ENCODE results near the gene ECE1. TPM values are rescaled to one million over a fixed set of nuclear protein-coding genes. Genes with fewer than 3 reads are reported as not detected.

Gene ECE1
- polyA plus RNA-seq, 3 donors, result 10.6 to 42.4 (median 23.3) TPM

DNA sequence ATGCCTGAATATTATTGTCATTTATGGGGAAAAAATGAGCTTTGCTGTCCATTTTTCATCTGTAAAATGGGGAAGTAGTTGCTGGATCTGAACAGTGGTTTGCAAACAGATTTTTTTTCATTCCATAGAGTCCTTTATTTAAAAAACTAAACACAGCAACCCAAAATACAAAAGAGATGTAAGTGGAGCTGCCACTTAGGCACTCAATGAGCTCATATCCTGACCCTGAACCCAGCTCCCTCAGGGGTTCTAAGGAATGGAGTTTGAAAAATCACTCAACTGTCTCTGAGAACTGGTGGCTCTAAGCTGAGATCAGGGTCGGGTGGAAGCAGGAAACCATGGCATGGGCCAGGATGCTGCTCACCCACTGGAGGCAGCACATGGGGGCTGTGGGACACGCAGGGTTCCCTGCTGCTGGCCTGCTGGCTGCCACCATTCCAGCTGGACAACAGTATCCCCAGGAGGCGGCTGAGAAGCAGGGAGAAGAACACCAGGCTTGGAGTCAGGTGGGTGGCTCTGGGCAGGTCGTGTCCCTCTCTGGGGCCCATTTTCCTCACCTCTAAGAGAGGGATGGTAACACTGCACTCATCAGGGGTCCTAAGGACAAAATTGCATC lies 9.6 kb upstream of the ECE1 start:
- intact Hi-C loops (cut with micrococcal nuclease), result loop anchor here in 1 of 2 donors (5.0 kb wide), 1 partner anchor 67 kb away; no protein-coding TSS in a partner anchor
- peaks cover 45% of the 10 kb centered on the region for H3K4me1 Mint-ChIP-seq
- H3K36me3 Mint-ChIP-seq, result peaks cover 4 to 18% of the 10 kb centered on the region in 2 donors
- Histone ChIP-seq H3K79me2 (ENCODE audit: insufficient read depth, low read length) (no peaks in the 10 kb centered on the region), H3K4me1 (ENCODE audit: control insufficient read depth in 1 of 2, insufficient read depth in 2 of 2, low read length in 2 of 2) (peaks cover 23 to 34% of the 10 kb centered on the region in 2 donors), H3K36me3 (replicated peaks in 1 of 2; ENCODE audit: control insufficient read depth in 1 of 2, insufficient read depth in 2 of 2, low read length in 2 of 2) (no peaks in the 10 kb centered on the region), H3K4me2 (replicated peaks; ENCODE audit: extremely low read depth, low read length, poor library complexity, severe bottlenecking) (no peak overlapping the region), H2AFZ (ENCODE audit: insufficient read depth, low read depth, low read length, poor library complexity, severe bottlenecking) (no peak overlapping the region), H3K27me3 (ENCODE audit: control insufficient read depth in 2 of 2, insufficient read depth in 2 of 2, low read length in 2 of 2) (peaks cover 0 to 7% of the 10 kb centered on the region in 2 donors), H3K9me3 (replicated peaks in 1 of 2; ENCODE audit: control insufficient read depth in 1 of 2, insufficient read depth in 1 of 2, low read length in 2 of 2) (no peaks in the 10 kb centered on the region), H3K9ac (ENCODE audit: insufficient read depth, low read length, poor library complexity, severe bottlenecking) (no peak overlapping the region), H4K20me1 (ENCODE audit: insufficient read depth, low read length) (no peaks in the 10 kb centered on the region), H3K27ac (ENCODE audit: low read depth in 1 of 2, low read length in 2 of 2) (peak overlapping the region in 1 of 2 donors; percentile 16), H3K4me3 (replicated peaks in 1 of 3; ENCODE audit: low read depth in 2 of 3, low read length in 3 of 3) (no peak overlapping the region)
- no peak overlapping the region for H3K4me3 Mint-ChIP-seq
- peak overlapping the region in 3 of 7 donors; percentile 35 to 67 (median 66) for H3K27ac Mint-ChIP-seq
- WGBS (ENCODE audit: insufficient coverage), result 33% methylated on average over 2 of the region's 4 CpGs
- peaks cover 0 to 3% (median 0%) of the 10 kb centered on the region in 7 donors for H3K9me3 Mint-ChIP-seq
- DNase-seq, result no peak
- H3K27me3 Mint-ChIP-seq (ENCODE audit: low read depth in 3 of 3), result peaks cover 11 to 43% (median 34%) of the 10 kb centered on the region in 3 donors
- TF ChIP-seq, protein P1, sequence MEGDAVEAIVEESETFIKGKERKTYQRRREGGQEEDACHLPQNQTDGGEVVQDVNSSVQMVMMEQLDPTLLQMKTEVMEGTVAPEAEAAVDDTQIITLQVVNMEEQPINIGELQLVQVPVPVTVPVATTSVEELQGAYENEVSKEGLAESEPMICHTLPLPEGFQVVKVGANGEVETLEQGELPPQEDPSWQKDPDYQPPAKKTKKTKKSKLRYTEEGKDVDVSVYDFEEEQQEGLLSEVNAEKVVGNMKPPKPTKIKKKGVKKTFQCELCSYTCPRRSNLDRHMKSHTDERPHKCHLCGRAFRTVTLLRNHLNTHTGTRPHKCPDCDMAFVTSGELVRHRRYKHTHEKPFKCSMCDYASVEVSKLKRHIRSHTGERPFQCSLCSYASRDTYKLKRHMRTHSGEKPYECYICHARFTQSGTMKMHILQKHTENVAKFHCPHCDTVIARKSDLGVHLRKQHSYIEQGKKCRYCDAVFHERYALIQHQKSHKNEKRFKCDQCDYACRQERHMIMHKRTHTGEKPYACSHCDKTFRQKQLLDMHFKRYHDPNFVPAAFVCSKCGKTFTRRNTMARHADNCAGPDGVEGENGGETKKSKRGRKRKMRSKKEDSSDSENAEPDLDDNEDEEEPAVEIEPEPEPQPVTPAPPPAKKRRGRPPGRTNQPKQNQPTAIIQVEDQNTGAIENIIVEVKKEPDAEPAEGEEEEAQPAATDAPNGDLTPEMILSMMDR (IDR thresholded peaks at IDR 0.05), result no peak

DNA sequence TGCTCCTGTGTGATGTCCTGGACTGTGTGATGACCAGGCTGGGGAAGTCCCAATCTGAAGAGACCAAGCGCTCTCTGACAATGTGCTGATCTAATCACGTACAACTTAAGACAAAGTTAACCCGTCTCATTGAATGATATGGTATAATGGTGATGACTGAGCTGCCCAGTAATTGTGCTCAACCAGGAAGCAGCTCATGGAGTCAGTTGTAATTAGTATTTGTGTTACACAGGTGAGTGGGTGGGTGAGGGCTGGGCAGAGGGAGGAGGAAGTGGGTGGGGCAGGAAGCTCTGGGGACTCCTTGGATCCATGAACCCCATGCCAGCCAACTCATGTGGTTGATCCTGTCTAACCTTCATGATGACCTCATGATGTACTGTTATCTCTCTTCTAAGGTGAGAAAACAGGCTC lies 8.7 kb upstream of the ECE1 start:
- Histone ChIP-seq H4K20me1 (ENCODE audit: insufficient read depth, low read length) (no peaks in the 10 kb centered on the region), H3K27me3 (ENCODE audit: control insufficient read depth in 2 of 2, insufficient read depth in 2 of 2, low read length in 2 of 2) (peaks cover 0 to 7% of the 10 kb centered on the region in 2 donors), H3K36me3 (replicated peaks in 1 of 2; ENCODE audit: control insufficient read depth in 1 of 2, insufficient read depth in 2 of 2, low read length in 2 of 2) (no peaks in the 10 kb centered on the region), H3K4me1 (ENCODE audit: control insufficient read depth in 1 of 2, insufficient read depth in 2 of 2, low read length in 2 of 2) (peaks cover 30 to 41% of the 10 kb centered on the region in 2 donors), H2AFZ (ENCODE audit: insufficient read depth, low read depth, low read length, poor library complexity, severe bottlenecking) (no peak overlapping the region), H3K9me3 (replicated peaks in 1 of 2; ENCODE audit: control insufficient read depth in 1 of 2, insufficient read depth in 1 of 2, low read length in 2 of 2) (no peaks in the 10 kb centered on the region), H3K4me2 (replicated peaks; ENCODE audit: extremely low read depth, low read length, poor library complexity, severe bottlenecking) (no peak overlapping the region), H3K79me2 (ENCODE audit: insufficient read depth, low read length) (no peaks in the 10 kb centered on the region), H3K27ac (ENCODE audit: low read depth in 1 of 2, low read length in 2 of 2) (peak overlapping the region in 1 of 2 donors; percentile 16), H3K9ac (ENCODE audit: insufficient read depth, low read length, poor library complexity, severe bottlenecking) (no peak overlapping the region), H3K4me3 (replicated peaks in 1 of 3; ENCODE audit: low read depth in 2 of 3, low read length in 3 of 3) (no peak overlapping the region)
- TF ChIP-seq, protein P1 (IDR thresholded peaks at IDR 0.05), result no peak
- no peak overlapping the region for H3K4me3 Mint-ChIP-seq
- peaks cover 54% of the 10 kb centered on the region for H3K4me1 Mint-ChIP-seq
- whole genome bisulfite sequencing (ENCODE audit: insufficient coverage), result 83% methylated on average over 2 of the region's 3 CpGs
- H3K27me3 Mint-ChIP-seq (ENCODE audit: low read depth in 3 of 3), result peaks cover 9 to 41% (median 39%) of the 10 kb centered on the region in 3 donors
- peak in 2 of 3 donors; percentile 43 to 72 for DNase-seq
- H3K27ac Mint-ChIP-seq, result peak overlapping the region in 4 of 7 donors; percentile 11 to 71 (median 28)
- H3K9me3 Mint-ChIP-seq, result peaks cover 0 to 3% (median 0%) of the 10 kb centered on the region in 7 donors
- intact Hi-C loops (cut with micrococcal nuclease), result no loop called here
- H3K36me3 Mint-ChIP-seq, result peaks cover 4 to 20% of the 10 kb centered on the region in 2 donors
